Stimulated activated naive CD8-positive, alpha-beta T cell treated with anti-CD3 and anti-CD28 coated beads, Interleukin-15, Interleukin-2, amounts not matched to agents 100 U/mL and 50 U/mL, for 24 hours (primary cell): ENCODE data around the gene TERT.

ENCODE experiments used
- ATAC-seq: fragments of 150-1000 bp; cut with Tn5 transposase; one replicate; pipeline ENCODE4 v1.10.0; 2021
- DNase-seq: peaks from one replicate; pipeline ENCODE4 v3.0.0; 2021

The TERT gene

GRCh38 chr5:1318659-1319251 lies 23.9 kb upstream of the TERT start:
- no peak for DNase-seq

GRCh38 chr5:1317921-1318565 lies 23.2 kb upstream of the TERT start:
- DNase-seq (no peak), ATAC-seq (no peak)

More at GRCh38 chr5:1318659-1319251, 23.9 kb upstream of the TERT start:
- no peak for ATAC-seq

DNA sequence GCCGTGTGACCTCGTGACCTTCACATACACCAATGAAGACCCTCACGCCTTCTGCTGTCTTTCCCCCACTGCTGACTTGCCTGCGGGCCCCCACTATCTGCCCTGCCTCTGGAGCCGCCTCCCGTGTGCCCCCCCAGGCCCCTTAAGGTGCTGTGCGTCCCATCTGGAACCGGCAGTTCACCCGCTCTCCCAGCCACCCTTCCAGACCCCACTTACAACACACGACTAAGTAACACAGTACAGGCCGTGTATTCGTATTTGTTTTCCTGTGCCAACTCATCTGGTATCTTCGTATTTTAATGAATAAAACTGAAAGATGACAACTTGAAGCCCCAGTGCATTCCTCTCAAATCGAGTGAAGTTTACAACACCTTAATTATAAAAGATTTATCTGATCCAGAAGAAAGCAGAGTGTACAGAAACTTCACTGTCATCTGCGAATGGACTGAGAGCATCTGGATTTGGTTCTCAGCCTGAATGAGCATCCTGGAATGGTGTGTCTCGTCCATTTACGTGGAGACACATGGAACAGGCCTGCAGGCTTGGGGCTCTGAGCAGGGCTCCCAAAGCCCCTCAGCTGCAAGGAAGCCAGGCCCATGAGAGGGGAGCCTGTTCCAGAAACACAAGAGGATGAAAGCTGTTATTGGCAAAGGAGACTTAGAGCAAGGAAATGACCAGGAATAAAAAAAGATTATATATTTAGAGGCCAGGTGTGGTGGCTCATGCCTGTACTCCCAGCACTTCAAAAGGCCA lies 21.9 kb upstream of the TERT start:
- DNase-seq (no peak), ATAC-seq (no peak)

DNA sequence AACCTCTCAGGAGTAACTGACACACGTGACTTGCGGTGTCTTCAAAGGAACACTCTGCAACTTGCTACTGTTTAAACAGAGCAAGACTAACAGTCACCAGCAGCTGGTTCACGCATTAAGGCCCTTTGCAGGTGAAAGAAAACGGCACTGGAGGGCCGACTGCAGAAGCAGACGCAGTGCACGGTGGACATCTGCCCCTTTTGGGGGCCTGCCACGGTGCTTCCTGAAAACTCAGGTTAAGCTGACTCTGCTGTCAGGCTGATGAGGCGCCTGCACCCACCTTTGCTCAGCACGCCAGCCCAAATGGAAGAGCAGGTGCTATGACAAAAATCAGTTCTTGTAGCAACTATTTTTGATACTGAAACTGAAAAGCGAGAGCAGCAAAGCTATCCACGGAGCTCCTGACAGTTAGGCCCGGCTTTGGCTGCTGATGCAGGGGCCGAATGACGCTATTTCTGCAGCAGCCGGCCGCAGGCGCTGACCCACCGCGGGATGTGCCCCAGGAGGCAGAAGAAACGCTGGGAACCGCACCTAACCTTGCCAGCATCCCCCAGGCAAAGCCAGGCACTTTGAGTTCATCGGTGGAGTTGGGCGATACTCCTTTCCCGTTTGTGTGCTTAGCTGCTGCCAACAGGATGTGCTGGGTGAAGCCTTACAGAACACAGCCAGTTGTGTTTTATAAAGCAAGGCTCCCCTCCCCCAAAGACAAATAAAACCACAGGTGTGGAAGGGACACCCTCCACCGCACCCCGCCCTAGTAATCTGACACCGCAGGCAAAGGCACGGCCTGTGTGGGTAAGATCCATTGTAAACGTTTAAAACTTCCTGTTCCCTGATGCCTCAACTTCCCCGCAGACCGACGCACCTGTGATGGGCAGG lies 21.1 kb upstream of the TERT start:
- peak; percentile 42 for DNase-seq
- ATAC-seq, result peak; percentile 27

GRCh38 chr5:1315018-1315708 lies 20.3 kb upstream of the TERT start:
- ATAC-seq (no peak), DNase-seq (no peak)

GRCh38 chr5:1314564-1314982 lies 19.7 kb upstream of the TERT start:
- ATAC-seq, result no peak

DNA sequence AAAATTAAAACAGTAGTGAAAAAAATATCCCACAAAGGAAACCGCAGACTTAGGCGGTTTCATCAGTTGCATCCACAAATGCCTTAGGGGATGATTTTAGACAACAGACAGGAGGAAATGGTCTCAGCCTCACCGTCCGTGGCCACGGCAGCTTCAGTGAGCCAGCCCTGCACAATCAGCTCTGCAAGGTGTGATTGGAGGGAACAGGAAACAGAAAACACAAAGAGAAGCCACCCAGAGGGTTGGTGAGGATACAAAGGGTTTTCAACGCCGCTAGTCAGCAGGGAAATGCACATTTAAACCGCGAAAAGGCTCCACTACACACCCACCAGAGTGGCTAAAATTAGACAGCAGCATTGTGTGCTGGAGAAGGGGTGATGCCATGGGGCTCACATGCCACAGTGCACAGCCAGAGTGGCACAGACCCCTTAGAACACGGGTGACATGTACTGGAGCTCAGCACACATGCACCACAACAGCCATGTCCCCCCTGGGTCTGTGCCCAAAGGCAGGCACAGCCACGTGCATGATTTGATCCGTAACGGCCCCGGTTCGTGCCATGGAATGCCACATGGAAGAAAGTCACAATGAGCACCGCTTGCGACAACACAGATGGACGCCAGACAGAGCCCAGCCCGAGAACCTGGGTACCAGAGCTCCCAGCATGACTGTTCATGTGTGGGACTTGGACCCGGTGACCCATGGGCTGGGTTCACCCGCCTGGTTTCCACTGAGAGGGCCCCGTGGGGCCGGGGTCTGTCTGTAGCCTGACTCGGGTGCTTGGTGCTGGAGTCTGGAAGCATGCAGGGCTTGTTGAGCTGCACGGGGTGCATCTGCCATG lies 18.3 kb upstream of the TERT start:
- ATAC-seq (peak; percentile 67), DNase-seq (peak; percentile 47)

More at GRCh38 chr5:1314564-1314982, 19.7 kb upstream of the TERT start:
- no peak for DNase-seq

- ATAC-seq, result no peak
Observed at GRCh38 chr5:1312206-1312605, 17.3 kb upstream of the TERT start.

DNA sequence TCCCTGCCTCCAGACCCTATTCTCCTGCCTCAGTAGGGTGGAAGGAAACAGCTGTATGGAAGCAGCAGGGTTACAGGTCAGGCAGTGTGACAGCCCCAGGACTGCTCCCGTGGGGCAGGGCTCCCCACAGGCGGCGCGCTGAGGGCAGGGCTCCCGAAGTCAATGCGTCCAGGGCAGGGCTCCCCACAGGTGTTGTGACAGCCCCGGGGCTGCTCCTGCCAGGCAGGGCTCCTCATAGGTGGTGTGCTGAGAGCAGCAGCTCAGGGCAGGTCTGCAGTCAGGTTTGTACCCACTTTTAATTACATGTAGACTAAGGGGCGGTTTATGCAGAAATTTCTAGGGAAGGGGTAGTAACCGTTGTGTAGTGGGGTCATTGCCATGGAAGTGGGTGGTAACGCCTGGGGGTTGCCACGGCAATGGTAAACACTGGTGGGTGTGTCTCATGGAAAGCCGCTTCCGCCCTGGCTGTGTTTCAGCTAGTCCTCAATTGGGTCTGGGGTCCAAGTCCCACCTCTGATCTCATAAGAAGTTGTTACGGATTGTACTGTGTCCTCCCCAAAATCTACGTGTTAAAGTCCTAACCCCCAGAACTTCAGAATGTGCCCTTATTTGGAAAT lies 16.7 kb upstream of the TERT start:
- DNase-seq (no peak), ATAC-seq (no peak)

More at GRCh38 chr5:1312206-1312605, 17.3 kb upstream of the TERT start:
- DNase-seq, result peak; percentile 19

- DNase-seq, result no peak
- no peak for ATAC-seq
Observed at GRCh38 chr5:1310118-1310517, 15.2 kb upstream of the TERT start.

- DNase-seq (no peak), ATAC-seq (no peak)
Observed at GRCh38 chr5:1304033-1304432, 9.2 kb upstream of the TERT start.

- ATAC-seq, result no peak
- no peak for DNase-seq
Observed at GRCh38 chr5:1302258-1302657, 7.4 kb upstream of the TERT start.

DNA sequence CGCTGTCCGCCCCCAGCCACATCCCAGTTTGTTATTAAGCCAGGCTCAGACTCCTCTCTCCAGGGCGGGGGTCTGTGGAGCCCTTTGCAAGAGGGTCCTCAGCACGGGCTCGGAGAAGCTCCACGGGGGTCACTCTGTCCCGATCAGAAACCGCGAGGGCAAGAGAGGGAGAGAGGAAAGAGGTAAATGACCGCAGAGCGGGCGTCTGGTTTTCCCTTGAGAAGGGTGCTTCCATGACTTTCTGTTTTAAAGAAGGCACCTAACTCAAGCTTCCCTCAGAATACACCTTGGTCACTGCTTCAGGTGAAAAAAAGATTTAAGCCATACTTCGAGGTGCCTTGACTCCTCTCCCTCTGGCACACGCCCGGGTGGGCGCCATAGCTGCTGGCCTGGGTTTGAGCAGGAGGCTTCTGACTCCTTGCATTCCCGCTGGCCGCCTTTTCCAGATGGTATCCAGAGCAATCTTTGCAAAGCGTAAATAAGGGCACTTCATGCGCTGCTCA lies 5.8 kb upstream of the TERT start:
- DNase-seq (no peak), ATAC-seq (no peak)

DNA sequence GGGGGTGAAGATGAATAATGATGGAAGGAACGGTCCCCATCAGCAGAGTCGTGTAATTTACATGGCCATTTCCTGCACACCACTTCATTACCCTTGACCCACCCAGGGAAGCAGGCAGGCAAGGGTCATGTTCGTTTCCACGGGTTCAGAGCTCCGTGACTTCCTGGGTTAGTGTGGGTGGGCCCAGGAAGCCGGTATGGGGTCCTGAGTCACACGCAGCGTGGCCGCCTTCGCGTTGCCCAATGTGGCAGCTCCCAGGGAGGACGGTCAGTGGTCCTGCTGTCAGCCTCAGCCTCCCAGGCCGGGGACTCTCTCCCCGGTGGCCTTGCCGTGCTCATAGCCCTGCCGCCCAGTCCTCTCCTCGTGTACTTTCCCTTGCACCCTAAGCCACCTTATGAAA lies 5.1 kb upstream of the TERT start:
- DNase-seq, result no peak
- no peak for ATAC-seq

- ATAC-seq (no peak), DNase-seq (no peak)
Observed at GRCh38 chr5:1299511-1299850, 4.6 kb upstream of the TERT start.

DNA sequence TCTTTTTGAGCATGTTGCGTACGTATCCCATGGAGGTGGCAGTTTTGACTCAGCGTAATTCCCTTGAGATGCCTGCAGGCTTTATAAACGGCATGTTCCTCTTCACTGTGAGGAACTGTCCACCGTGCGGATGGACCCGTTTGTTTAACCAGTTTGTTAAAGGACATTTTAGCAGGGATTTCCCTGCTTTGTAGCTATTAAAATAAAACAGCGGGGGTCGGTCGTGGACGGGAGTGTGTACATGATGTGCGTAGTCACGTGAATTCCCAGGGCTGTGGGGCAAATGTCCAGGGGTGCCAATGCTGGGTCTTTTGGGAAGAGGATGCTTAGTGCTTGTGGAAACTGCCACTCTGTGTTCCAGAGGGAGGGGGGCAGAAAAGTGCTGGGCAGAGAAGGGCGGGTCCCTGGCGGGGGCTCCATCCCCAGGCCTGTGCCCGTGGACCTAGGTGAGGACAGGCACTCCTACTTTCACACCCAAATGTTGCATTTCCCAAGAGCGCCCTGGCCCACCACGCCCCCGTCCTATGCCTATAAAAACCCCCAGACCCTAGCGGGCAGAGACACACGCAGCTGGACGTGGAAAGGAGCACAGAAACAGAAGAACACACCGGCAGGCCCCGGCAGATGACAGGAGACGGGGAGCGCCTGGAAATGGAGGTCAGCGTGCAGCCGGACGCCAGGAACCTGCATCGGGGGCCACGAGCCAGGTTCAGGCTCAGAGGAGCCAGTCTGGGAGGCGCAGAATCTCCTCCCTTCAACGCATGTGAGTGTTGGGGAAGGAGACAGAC lies 4.0 kb upstream of the TERT start:
- DNase-seq, result no peak
- no peak for ATAC-seq

DNA sequence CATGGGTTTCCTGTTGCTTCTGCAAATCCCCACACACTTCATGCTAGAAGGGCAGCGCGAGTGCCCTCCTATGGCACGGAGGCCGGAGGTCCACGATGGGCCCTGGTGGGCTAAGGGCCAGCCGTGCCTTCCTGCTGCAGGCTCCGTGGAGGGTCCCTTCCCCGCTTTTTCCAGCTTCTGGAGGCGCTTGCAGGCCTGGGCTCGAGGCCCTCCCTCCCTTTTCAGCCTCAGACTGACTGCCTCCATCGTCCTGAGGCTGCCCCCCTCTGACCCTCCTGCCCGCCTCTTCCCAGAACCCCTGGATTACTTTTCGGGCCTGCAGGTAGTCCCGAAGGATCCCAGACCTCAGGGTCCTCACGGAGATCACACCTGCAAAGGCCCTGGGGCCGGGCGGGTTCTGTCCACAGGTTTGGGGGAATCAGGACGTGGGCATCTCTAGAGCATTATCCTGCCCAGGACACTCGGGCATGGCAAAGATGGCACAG lies 3.2 kb upstream of the TERT start:
- DNase-seq (no peak), ATAC-seq (no peak)

DNA sequence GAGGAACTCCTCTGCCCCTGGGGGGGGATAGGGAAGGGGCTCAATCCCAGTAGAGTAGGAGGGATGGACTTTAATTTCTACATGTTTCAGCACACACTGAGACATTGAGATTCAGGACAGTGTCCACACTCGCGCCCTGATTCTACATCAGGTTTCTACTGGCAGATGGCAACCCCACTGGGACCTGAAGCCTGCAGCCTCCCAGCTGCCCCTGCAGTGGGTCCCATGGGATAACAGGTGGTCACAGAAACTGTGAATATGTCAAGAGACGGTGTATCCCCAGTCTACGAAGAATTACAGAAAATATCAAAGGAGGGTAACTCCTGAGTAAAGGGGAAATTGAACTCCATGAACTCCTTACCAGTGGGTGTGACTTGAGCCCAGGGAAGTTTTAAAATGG lies 2.4 kb upstream of the TERT start:
- no peak for DNase-seq
- no peak for ATAC-seq

DNA sequence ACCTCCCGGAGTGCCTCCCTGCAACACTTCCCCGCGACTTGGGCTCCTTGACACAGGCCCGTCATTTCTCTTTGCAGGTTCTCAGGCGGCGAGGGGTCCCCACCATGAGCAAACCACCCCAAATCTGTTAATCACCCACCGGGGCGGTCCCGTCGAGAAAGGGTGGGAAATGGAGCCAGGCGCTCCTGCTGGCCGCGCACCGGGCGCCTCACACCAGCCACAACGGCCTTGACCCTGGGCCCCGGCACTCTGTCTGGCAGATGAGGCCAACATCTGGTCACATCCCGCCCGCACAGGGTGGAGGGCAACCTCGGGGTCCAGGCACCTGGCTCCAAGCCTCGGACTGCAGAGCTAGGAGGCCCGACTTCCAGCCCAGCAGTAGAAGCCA lies 776 bp upstream of the TERT start:
- DNase-seq, result no peak
- ATAC-seq, result no peak
